ENCODE measurements around the gene POM121. TPM values are rescaled to one million over a fixed set of nuclear protein-coding genes. Genes with fewer than 3 reads are reported as not detected.
A peak's percentile ranks its signal among the peaks of the same experiment; 100 is the strongest.
"Not testable (repeated sequence)": the region's sequence is repeated elsewhere in the genome, so short reads cannot be mapped to it uniquely, and the experiment has no call there.

The POM121 gene
- total and polyA plus RNA-seq, 12 donors, result 5.7 to 44.3 (median 21.4) TPM

DNA sequence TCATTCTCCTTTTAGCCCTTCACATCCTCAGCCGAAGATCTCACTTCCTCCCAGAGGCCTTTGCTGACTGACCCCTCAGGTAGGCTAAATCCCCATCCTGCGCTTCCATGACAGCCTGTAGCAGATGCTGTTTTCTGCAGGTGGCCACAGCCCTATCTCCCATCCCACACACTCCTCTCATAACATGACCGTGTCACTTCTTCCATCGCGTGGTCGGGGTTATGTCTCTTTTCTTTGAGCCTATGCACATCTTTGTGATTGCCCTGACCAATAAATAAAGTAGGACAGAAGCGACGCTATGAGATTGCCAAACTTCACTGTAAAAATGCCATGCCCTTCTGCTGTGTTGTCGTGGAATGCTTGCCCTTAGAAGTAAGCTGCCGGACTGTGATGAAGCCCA lies 11.1 kb upstream of the POM121 start:
- Histone ChIP-seq H3K4me1 (replicated peaks in 1 of 2) (peaks cover 0 to 23% of the 10 kb centered on the region in 2 donors), H3K36me3 (replicated peaks in 1 of 2) (peaks cover 0 to 14% of the 10 kb centered on the region in 2 donors)
- intact Hi-C loops (cut with DNase I); DNase-seq; H3K9me3 ChIP-seq (replicated peaks in 1 of 3); H3K27me3 ChIP-seq; H3K27ac ChIP-seq; H3K4me3 ChIP-seq: not testable (repeated sequence)
- 80 to 88% (median 84%) methylated on average over 10 of the region's 10 CpGs for WGBS, 4 donors

DNA sequence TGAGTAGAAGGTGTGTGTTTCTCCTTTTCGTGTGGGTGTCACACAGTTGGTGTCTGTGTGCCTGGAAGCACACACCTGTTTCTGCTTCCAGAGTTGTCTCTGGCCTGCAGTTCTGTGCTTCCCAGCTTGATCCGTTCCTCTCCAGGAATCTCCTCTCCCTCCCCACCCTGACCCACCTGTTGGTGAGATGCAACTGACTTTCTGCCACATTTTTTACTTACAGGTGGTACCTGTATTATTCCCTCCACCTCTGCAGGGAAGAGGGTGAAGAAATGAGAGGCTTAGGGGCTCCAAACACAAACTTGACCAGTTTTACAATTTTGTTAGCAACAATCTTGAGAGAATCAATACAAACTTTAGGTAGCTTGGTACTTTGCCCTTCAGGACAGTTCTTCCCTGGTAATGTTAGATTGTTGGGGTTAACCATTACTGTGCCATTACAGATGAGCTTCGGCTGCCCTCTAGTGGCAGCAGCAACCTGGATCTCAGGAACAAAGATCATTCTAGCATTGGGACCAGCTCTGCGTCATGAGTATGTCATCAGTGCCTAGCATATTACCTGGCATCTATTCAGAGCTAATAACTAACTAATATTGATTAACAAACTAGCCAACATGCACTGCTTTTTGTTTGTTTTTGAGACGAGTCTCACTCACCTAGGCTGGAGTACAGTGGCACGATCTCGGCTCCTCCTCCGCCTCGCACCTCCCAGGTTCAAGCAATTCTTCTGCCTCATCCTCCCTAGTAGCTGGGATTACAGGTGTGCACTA lies 10.0 kb upstream of the POM121 start:
- intact Hi-C loops (cut with DNase I); H3K9me3 ChIP-seq (replicated peaks in 1 of 3); H3K4me3 ChIP-seq; H3K27me3 ChIP-seq: not testable (repeated sequence)
- WGBS, 4 donors, result 62 to 65% (median 64%) methylated on average over 8 to 9 of the region's 9 CpGs
- peak; percentile 57 to 91 (median 75) for DNase-seq
- H3K27ac ChIP-seq, result peak overlapping the region in 2 of 5 donors; percentile 31
- peaks cover 8 to 35% of the 10 kb centered on the region in 2 donors for H3K4me1 ChIP-seq (replicated peaks in 1 of 2)
- TF ChIP-seq, protein P1, sequence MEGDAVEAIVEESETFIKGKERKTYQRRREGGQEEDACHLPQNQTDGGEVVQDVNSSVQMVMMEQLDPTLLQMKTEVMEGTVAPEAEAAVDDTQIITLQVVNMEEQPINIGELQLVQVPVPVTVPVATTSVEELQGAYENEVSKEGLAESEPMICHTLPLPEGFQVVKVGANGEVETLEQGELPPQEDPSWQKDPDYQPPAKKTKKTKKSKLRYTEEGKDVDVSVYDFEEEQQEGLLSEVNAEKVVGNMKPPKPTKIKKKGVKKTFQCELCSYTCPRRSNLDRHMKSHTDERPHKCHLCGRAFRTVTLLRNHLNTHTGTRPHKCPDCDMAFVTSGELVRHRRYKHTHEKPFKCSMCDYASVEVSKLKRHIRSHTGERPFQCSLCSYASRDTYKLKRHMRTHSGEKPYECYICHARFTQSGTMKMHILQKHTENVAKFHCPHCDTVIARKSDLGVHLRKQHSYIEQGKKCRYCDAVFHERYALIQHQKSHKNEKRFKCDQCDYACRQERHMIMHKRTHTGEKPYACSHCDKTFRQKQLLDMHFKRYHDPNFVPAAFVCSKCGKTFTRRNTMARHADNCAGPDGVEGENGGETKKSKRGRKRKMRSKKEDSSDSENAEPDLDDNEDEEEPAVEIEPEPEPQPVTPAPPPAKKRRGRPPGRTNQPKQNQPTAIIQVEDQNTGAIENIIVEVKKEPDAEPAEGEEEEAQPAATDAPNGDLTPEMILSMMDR (IDR thresholded peaks at IDR 0.05), result peak; percentile 57 to 81 (median 78)
- peaks cover 0 to 14% of the 10 kb centered on the region in 2 donors for H3K36me3 ChIP-seq (replicated peaks in 1 of 2)

DNA sequence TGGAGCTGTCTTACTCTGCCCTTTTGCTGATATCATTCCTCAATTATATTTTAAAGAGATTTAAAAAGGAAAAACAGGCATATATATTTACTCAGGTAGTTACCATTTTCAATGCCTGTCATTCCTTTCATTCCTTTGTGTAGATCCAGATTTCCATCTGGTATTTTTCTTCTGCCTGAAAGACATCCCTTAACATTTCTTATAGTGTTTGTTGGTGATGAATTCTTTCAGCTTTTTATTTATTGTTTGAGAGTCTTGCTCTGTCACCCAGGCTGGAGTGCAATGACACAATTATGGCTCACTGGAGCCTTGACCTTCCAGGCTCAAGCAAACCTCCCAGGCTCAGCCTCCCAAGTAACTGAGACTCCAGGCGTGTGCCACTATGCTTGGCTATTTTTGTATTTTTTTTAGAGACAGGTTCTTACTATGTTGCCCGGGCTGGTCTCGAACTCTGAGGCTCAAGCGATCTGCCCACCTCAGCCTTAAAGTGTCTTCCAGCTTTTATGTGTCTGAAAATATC lies 5.6 kb upstream of the POM121 start:
- TF ChIP-seq, protein P1 (IDR thresholded peaks at IDR 0.05), result no peak
- TF ChIP-seq POLR2A (IDR thresholded peaks at IDR 0.05), result no peak
- Histone ChIP-seq H3K4me1 (replicated peaks in 1 of 2) (peaks cover 9 to 43% of the 10 kb centered on the region in 2 donors), H3K27me3 (no peaks in the 10 kb centered on the region), H3K9me3 (replicated peaks in 1 of 3) (no peaks in the 10 kb centered on the region), H3K27ac (peak overlapping the region in 3 of 5 donors; percentile 2 to 81 (median 71)), H3K36me3 (replicated peaks in 1 of 2) (peaks cover 0 to 3% of the 10 kb centered on the region in 2 donors), H3K4me3 (no peak overlapping the region)
- intact Hi-C loops (cut with DNase I), result no loop called here
- DNase-seq, result peak in 4 of 7 donors; percentile 45 to 69 (median 60)
- 58 to 76% (median 65%) methylated on average over 4 of the region's 4 CpGs for WGBS, 4 donors

DNA sequence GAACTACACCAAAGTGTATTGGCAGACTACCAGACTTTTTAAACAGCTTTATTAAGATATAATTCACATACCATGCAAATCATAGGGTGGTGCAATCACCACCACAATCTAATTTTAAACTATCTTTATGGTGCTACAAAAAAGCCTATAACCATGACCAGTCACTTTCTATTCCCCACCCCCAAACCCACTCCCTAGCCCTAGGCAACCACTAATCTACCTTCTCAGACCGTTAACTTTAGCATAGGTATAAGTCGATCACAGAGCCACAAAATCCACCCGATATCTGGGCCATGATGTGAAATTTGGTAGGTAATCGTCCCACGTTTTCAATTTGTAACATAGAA lies 536 bp upstream of the POM121 start:
- peak overlapping the region; percentile 86 to 99 (median 92) for H3K27ac ChIP-seq
- peaks cover 15 to 29% of the 10 kb centered on the region in 2 donors for H3K4me1 ChIP-seq (replicated peaks in 1 of 2)
- H3K27me3 ChIP-seq, result no peaks in the 10 kb centered on the region
- H3K4me3 ChIP-seq, result peak overlapping the region; percentile 9 to 96 (median 80)
- intact Hi-C loops (cut with DNase I), result no loop called here
- peaks cover 0 to 28% of the 10 kb centered on the region in 2 donors for H3K36me3 ChIP-seq (replicated peaks in 1 of 2)
- no peaks in the 10 kb centered on the region for H3K9me3 ChIP-seq (replicated peaks in 1 of 3)
- 0 to 2% (median 1%) methylated on average over 5 of the region's 5 CpGs for WGBS, 4 donors
- DNase-seq, result no peak
- TF ChIP-seq POLR2A (IDR thresholded peaks at IDR 0.05), result no peak
- TF ChIP-seq, protein P1 (IDR thresholded peaks at IDR 0.05), result no peak

All from adrenal gland (tissue), 12 donors.